ENCODE measurements around the gene CHRD.

DNA sequence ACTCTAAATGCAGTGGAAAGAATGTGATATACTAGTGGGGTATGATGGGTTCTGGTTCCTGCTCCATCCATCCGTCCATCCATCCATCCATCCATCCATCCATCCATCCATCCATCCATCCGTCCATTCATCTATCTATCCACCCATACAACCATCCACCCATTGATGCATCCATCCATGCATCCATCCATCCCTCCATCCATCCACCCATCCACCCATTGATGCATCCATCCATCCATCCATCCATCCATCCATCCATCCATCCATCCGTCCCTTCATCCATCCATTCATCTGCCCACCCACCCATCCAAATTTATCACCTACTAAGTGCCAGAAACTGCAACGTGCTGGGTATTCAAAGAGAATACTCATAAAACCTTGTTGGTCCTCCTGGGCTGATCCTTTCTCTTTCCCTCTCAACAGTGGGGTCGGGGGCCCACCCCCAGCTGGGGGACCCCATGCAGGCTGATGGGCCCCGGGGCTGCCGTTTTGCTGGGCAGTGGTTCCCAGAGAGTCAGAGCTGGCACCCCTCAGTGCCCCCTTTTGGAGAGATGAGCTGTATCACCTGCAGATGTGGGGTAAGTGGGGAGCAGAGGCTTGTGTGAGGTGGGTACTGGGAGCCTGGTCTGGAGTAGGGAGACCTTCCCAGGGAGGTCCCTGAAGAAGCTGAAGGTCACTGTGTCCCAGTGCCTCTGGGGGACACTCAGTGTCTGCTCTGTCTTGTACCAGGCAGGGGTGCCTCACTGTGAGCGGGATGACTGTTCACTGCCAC, 8.5 kb downstream of the CHRD start:
- TF ChIP-seq CTCF (IDR thresholded peaks at IDR 0.05 in 8 of 11, conservative IDR thresholded peaks at IDR 0.05 in 3 of 11) (no peak), POLR2AphosphoS5 (IDR thresholded peaks at IDR 0.05) (no peak)
